ENCODE data around the gene RYK. TPM values are rescaled to one million over a fixed set of nuclear protein-coding genes. Genes with fewer than 3 reads are reported as not detected.

The RYK gene
- polyA plus RNA-seq, 1 of the 3 experiments (the other 2 are of a cell fraction), result 25.9 TPM

DNA sequence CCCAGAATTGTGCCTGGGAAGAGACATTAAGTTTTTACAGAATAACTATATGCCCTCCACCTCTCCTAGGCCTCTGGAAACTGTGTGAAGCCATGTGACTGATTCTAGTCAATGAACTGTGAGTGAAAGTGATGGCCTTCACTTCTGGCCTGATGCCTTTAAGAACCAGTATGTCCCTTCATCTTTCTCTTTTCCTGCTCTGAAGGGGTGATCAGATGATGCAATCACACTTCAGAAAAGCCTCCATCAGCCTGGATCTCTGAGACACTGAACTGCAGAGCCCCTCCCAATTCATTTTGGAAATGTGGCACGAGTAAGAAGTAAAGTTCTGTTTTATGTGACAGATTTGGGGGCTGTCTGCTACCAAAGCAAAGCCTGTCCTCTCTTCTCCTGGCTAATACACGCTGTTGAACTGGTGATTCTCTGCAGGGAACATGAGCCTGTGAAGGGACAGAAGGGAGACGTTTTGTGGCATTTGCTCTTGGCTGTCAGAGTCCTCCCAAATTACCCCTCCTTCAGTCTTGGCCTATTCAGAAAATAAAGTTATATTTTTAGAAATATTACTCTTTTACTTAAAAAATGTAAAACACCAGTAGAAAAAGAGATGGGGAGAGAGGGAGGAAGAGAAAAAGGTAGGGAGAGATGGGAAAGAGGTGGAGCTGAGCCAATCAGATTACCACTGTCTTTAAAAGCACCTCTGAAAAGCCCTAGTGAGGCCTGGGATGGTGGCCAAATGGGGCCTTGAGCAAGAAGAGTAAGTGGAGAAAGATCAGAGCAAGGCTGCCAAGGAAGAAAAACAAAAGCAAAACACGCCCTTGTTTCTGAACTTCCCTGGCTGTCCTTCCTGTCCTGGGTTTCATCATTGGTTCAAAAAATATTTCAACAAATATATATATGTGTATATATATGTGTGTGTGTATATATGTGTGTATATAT is 40.9 kb upstream of the RYK start (continued):
- no peak for TF ChIP-seq FOXJ3 (CRISPR knock-in tag; IDR thresholded peaks at IDR 0.05)
- TF ChIP-seq, protein P1, sequence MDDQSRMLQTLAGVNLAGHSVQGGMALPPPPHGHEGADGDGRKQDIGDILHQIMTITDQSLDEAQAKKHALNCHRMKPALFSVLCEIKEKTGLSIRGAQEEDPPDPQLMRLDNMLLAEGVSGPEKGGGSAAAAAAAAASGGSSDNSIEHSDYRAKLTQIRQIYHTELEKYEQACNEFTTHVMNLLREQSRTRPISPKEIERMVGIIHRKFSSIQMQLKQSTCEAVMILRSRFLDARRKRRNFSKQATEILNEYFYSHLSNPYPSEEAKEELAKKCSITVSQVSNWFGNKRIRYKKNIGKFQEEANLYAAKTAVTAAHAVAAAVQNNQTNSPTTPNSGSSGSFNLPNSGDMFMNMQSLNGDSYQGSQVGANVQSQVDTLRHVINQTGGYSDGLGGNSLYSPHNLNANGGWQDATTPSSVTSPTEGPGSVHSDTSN (IDR thresholded peaks at IDR 0.05), result peak; percentile 25; the same call in 1 of the 2 replicates
- TF ChIP-seq FOXM1 (IDR thresholded peaks at IDR 0.05; ENCODE audit: low read depth), result no peak
- peak; percentile 63 for TF ChIP-seq TCF12 (IDR thresholded peaks at IDR 0.05)
- TF ChIP-seq MEF2A (IDR thresholded peaks at IDR 0.05; ENCODE audit: borderline replicate concordance, low read depth), result no peak
- TF ChIP-seq IRF3 (IDR thresholded peaks at IDR 0.05; ENCODE audit: low read depth, low read length), result no peak
- TF ChIP-seq USF1 (IDR thresholded peaks at IDR 0.05; ENCODE audit: borderline replicate concordance, low read depth), result no peak
- no peak for TF ChIP-seq POLR2AphosphoS5 (IDR thresholded peaks at IDR 0.05; ENCODE audit: low read depth, low read length)
- TF ChIP-seq NFIC (IDR thresholded peaks at IDR 0.05; ENCODE audit: borderline replicate concordance), result peak; percentile 85

- ChIA-PET POLR2A (no interaction called here), CTCF (interaction anchor here (1.8 kb wide), 1 partner anchor 21 kb away, joined by 6 read pairs; no protein-coding TSS in a partner anchor)
- no peak overlapping the region for H3K4me2 ChIP-seq
These were observed 36.9 kb upstream of the RYK start for GRCh38 chr3:134287512-134287911.

More at GRCh38 chr3:134287512-134287911, 36.9 kb upstream of the RYK start:
- no peaks in the 10 kb centered on the region for H3K27me3 ChIP-seq (ENCODE audit: insufficient read depth)
- H3K4me1 ChIP-seq (ENCODE audit: control insufficient read depth in 1 of 2, insufficient read depth in 2 of 2, low read depth in 1 of 2, low read length in 1 of 2), result peaks cover 4 to 10% of the 10 kb centered on the region in 2 experiments; a peak in 1 of 4 replicates
- H4K20me1 ChIP-seq (ENCODE audit: insufficient read depth), result no peaks in the 10 kb centered on the region
- peaks cover 5% of the 10 kb centered on the region for H3F3A ChIP-seq (replicated peaks; ENCODE audit: insufficient read depth)
- H2AFZ ChIP-seq (ENCODE audit: low read depth), result no peak overlapping the region
- no peaks in the 10 kb centered on the region for H3K9me2 ChIP-seq
- DNase-seq, result no peak
- H3K79me2 ChIP-seq (ENCODE audit: insufficient read depth), result no peaks in the 10 kb centered on the region
- no peak overlapping the region for H3K4me3 ChIP-seq (ENCODE audit: low read depth in 2 of 2, low read length in 1 of 2)
- no peaks in the 10 kb centered on the region for H3K9me3 ChIP-seq
- H3K36me3 ChIP-seq (replicated peaks in 1 of 2; ENCODE audit: control insufficient read depth in 1 of 2, insufficient read depth in 2 of 2, low read length in 1 of 2), result no peaks in the 10 kb centered on the region
- no peak overlapping the region for H3K27ac ChIP-seq (ENCODE audit: low read depth in 2 of 2, low read length in 1 of 2)
- TF ChIP-seq, protein P2, sequence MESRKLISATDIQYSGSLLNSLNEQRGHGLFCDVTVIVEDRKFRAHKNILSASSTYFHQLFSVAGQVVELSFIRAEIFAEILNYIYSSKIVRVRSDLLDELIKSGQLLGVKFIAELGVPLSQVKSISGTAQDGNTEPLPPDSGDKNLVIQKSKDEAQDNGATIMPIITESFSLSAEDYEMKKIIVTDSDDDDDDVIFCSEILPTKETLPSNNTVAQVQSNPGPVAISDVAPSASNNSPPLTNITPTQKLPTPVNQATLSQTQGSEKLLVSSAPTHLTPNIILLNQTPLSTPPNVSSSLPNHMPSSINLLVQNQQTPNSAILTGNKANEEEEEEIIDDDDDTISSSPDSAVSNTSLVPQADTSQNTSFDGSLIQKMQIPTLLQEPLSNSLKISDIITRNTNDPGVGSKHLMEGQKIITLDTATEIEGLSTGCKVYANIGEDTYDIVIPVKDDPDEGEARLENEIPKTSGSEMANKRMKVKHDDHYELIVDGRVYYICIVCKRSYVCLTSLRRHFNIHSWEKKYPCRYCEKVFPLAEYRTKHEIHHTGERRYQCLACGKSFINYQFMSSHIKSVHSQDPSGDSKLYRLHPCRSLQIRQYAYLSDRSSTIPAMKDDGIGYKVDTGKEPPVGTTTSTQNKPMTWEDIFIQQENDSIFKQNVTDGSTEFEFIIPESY (IDR thresholded peaks at IDR 0.05; ENCODE audit: borderline replicate concordance, low read depth), result no peak
- no peak overlapping the region for H3K9ac ChIP-seq
